IPS-NIHi7 (cell line): ENCODE measurements around the gene AURKB.
"Not testable (repeated sequence)": the region's sequence is repeated elsewhere in the genome, so short reads cannot be mapped to it uniquely, and the experiment has no call there.

ENCODE experiments used
- DNase-seq: peaks from one replicate; pipeline ENCODE4 v3.0.0; 2012; ENCODE audit warnings: mixed read lengths; ENCODE audit errors: extremely low spot score

The AURKB gene

GRCh38 chr17:8225813-8226535 lies 15.6 kb upstream of the AURKB start:
- no peak for DNase-seq

GRCh38 chr17:8224891-8225812 lies 14.8 kb upstream of the AURKB start:
- DNase-seq: no peak

- DNase-seq: peak; percentile 56
Measured at GRCh38 chr17:8223356-8224126, 13.2 kb upstream of the AURKB start.

GRCh38 chr17:8222630-8223355 lies 12.4 kb upstream of the AURKB start:
- peak; percentile 62 for DNase-seq

- DNase-seq: no peak
Measured at GRCh38 chr17:8222380-8222629, 11.9 kb upstream of the AURKB start.

- DNase-seq: peak; percentile 23
Measured at GRCh38 chr17:8221663-8222379, 11.4 kb upstream of the AURKB start.

GRCh38 chr17:8220783-8221662 lies 10.6 kb upstream of the AURKB start:
- peak; percentile 61 for DNase-seq

GRCh38 chr17:8214000-8214399 lies 3.6 kb upstream of the AURKB start:
- DNase-seq: not testable (repeated sequence)

GRCh38 chr17:8212312-8213180 lies 2.2 kb upstream of the AURKB start:
- DNase-seq: no peak

GRCh38 chr17:8210761-8211458 lies 535 bp upstream of the AURKB start:
- DNase-seq: no peak

GRCh38 chr17:8206536-8206935 lies 3.8 kb downstream of the AURKB start:
- DNase-seq: no peak

- DNase-seq: no peak
Measured at GRCh38 chr17:8204761-8205555, 5.4 kb downstream of the AURKB start.

GRCh38 chr17:8192070-8192815 lies 18.1 kb downstream of the AURKB start:
- peak; percentile 83 for DNase-seq

- no peak for DNase-seq
Measured at GRCh38 chr17:8190506-8190905, 19.9 kb downstream of the AURKB start.

- DNase-seq: peak; percentile 89
Measured at GRCh38 chr17:8189711-8190477, 20.5 kb downstream of the AURKB start, which contains the start of gene BORCS6. Gene BORCS6 (minus strand): TSS chr17:8190180. CDS start chr17:8190140, 40 bp downstream.
